ENCODE data around the gene CSNK1G3.
"Not testable (repeated sequence)": the region's sequence is repeated elsewhere in the genome, so short reads cannot be mapped to it uniquely, and the experiment has no call there.

Gene CSNK1G3

GRCh38 chr5:123511648-123512605, at the start of gene CSNK1G3:
TSS of gene CSNK1G3 (plus strand) at chr5:123512177. CDS start at chr5:123545664, 33,487 bp downstream.
- DNase-seq: peak; percentile 84 to 87

DNA sequence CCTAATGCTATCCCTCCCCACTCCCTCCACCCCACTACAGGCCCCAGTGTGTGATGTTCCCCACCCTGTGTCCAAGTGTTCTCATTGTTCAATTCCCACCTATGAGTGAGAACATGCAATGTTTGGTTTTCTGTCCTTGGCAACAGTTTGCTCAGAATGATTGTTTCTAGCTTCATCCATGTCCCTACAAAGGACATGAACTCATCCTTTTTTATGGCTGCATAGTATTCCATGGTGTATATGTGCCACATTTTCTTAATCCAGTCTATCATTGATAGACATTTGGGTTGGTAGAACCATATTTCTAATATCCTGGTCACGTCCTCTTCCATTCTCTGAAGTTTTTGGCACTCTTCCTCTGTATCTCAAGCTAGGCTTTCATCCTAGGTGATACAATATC, 45.1 kb upstream of the CSNK1G3 start:
- not testable (repeated sequence) for DNase-seq

DNA sequence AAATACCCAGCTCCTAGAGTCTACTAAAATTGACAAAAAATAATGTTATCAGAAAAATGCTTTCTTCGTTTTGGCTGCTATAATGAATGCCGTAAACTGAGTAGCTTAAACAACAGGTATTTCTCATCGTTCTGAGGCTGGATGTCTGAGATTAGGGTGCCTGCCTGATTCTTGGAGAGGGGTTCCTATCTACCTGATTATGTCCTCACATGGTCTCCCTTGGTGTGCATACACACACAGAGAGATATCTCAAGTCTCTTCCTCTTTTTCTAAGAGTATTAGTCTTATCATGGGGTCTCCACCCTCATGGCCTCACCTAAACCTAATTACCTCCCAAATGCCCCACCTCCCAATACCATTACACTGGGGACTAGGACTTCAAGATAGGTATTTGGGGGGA, 40.6 kb upstream of the CSNK1G3 start:
- no peak for DNase-seq

GRCh38 chr5:123472150-123472924, 39.6 kb upstream of the CSNK1G3 start:
- no peak for DNase-seq

GRCh38 chr5:123474228-123474627, 37.7 kb upstream of the CSNK1G3 start:
- no peak for DNase-seq

DNA sequence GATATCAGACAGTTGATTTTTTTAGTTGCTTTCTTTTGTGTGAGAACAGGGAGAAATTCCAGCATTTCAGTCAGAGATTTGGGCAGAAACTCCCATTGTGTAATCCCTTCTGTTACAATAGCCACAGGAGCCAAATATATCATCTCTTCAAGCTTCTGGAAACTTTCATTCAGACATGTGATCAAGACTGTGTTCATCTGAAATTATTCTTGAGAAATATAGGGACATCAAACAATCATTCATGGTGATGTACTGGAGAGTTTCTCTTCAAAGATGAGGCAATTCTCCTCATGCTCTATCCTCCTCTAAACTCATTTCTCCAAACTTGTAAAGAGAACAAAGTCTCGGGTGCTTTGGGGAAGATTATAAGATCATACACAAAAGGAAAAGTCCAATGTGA, 35.2 kb upstream of the CSNK1G3 start:
- no peak for DNase-seq

- DNase-seq: no peak
Observed at GRCh38 chr5:123478546-123478945, 33.4 kb upstream of the CSNK1G3 start.

- no peak for DNase-seq
Observed at GRCh38 chr5:123482258-123482657, 29.7 kb upstream of the CSNK1G3 start.

DNA sequence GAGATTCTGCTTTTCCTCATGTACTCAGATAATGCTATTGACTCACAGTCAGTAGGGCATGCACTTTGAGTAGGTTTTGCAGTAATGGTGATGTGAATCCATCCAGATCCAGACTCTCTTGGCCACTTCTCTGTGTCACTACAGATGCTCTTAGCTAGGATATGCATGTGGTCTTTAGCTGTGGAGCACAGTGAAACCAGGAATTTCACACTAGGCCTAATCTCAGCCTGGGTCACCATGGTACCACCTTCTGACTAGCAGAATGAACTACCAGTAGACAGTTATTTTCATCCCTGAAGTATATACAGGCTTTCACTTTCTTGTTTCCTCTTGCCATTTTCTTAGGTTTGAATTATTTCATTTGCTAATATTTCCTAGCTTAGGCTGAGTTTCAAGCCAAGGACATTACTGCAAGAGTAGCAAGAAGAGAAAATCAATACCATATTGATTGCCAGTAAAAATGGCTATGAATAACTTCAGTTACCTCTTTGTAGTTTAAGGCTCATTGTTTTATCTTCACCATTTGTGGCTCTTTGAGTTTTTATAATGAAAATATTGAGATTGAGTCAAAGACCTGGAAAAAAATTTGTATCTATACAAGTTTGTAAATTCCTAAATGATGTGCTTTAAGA, 28.4 kb upstream of the CSNK1G3 start:
- no peak for DNase-seq

DNA sequence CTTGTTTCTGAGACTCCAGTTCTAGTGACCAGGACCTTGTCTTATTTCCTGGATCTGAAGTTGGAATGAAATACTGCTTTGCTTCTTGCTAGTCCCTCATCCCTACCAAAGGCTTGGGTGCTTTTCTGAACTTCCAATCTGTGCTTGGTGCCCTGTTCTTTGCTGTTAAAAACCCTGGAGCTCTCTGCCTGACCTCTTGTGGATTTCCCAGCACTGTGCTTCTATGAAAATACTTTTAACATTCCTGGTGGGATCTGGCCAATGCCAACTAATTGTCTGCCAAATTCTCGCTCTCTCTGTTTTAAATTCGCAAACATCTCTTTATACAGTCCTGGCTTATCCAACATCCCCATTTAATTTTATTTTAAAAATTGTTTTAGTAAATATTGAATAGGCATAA, 26.7 kb upstream of the CSNK1G3 start:
- DNase-seq: no peak

GRCh38 chr5:123486951-123487655, 24.9 kb upstream of the CSNK1G3 start:
- no peak for DNase-seq

DNA sequence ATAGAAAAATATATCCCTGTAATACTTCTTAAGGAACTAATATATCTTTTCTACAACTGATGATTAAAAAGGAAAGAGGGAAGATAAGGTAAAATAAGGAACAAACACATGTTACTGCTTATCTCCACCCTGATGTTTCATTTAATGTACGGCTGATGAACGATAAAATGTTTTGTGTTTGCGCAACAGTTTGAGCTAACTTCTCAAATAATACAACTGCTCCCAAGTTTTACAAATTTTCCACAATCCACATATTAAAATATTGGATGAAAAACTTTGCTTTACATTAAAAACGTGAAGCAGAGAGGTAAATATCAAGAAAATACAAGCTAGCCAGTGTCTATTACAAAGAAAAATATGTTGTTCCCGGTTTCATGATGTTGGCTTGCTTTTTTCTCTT, 21.0 kb upstream of the CSNK1G3 start:
- no peak for DNase-seq

GRCh38 chr5:123495211-123495610, 16.8 kb upstream of the CSNK1G3 start:
- not testable (repeated sequence) for DNase-seq

DNA sequence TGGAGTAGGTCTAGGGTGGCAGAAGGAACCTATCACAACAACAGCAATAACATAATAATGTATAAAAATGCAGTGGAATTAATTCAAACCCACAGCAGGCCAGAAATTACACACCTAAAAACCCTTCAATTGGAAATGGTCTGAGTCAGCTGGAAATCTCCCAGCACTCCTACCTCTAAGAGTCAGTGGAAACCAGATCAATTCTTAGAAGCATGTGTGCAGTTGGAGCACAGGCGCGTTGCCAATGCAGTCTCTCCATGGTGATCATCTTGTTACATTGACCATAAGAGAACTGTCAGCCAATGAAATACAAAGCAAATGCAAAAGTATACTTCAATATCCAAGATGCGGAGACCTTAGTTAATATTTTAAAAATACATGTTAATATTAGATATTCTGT, 15.1 kb upstream of the CSNK1G3 start:
- DNase-seq: no peak

- DNase-seq: no peak
Observed at GRCh38 chr5:123500471-123500870, 11.5 kb upstream of the CSNK1G3 start.

GRCh38 chr5:123502120-123502519, 9.9 kb upstream of the CSNK1G3 start:
- no peak for DNase-seq

- no peak for DNase-seq
Observed at GRCh38 chr5:123503299-123503698, 8.7 kb upstream of the CSNK1G3 start.

DNA sequence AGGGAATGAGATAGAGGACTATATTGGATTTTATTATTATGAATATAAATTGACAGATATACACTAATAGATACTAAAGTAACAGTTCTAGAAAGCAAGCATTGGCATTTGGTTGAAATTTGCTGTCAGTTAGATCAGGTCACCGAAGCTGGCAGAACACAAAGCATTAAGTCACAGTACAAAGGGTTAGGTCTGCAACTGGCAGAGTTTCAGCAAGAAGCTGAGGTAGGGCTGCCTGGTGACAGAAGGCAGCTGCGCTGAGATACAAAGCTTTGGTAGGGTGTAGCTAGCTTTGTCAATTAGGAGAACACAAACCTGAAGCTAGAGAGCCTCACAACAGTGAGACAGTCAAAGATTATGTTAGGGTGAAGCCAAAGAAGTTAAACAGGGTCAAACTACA, 6.3 kb upstream of the CSNK1G3 start:
- DNase-seq: no peak

DNA sequence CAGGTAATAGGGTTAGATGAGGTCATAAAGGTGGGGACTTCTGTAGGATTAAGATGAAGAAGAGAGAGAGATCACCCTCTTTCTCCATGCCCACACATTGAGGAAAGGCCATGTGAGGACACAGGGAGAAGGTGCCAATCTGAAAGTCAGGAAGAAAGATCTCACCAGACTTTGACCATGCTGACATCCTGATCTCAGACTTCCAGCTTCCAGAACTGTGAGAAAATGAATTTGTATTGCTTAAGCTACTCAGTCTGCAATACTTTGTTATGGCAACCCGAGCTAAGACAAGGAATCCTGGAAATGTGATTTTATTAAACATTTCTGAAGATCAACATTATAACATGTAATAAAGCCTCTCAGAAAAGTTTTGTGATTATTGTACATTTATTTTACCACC, 3.5 kb upstream of the CSNK1G3 start:
- DNase-seq: no peak

DNA sequence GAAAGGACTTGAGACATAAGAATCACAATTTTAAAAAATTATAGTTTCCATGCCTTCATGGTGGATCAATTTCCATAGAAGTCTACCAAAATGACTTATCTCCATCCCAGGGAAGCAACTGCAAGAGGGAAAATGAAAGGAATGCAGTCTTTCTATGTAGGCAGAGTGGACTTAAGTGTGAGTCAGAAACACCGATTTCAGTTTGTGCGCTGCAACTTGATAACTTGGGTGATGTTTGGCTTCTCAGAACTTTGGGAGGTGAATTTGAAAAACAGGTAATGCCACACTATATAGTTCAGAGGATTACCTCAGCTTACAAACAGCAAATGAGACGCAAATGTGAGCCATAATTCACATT, 708 bp upstream of the CSNK1G3 start:
- DNase-seq: no peak

DNA sequence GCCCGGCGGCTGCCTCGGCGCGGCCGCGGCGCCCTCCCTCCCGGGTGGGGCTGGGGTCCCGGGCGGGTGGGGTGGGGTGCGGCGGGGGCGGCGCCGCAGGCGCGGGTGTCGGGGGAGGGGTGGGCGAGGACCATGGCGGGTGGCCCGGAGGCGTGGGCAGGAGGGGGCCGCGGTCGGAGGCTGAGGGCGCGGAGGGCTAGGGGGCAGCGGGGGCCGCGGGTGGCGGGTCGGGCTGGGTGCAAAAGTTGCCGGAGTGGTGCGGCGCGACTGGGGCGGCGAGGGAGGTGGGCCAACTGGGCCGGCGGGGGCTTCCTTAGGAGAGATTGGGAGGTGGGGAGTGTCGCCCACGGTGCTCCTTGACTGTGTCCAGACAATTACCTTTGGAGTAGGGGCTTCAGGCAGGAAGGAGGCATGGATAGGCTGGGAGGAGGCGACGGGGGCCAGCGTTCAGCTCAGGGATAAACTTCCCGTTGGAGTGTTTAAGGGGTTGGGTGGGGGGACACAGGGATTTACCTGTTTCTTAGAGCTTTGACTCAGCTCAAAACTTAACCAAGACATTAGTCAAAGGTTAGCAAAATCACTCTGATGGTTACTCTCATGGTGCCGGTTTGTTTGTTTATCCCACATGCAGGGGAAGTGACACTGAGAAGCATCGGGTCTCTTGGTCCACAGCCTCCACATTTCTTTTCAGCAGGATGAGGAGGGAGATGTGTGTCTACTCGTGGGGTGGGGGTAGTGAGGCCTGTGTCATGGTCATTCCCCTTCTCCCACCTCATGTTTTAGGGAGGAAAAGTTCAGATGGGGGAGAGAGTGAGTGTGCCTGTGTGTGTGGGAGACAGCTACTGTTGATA, 859 bp downstream of the CSNK1G3 start:
- peak; percentile 15 to 26 for DNase-seq

Data from stimulated activated CD4-positive, alpha-beta T cell treated with anti-CD3 and anti-CD28 coated beads, Interleukin-4, amount 100 ng/mL, for 4 hours (primary cell).